NT2/D1 (cell line): ENCODE data around the gene FARP1.

Experiments
- DNase-seq: peaks from one replicate; pipeline ENCODE4 v3.0.0-alpha.2; 2011; ENCODE audit warnings: low read depth, low spot score
- H3K27me3 ChIP-seq: 2 replicates; pipeline ENCODE4 v1.6.0; 2011; ENCODE audit warnings: mild to moderate bottlenecking; ENCODE audit not compliant: insufficient read length, insufficient read depth
- H3K36me3 ChIP-seq: 2 replicates; pipeline ENCODE4 v1.6.1; 2011; ENCODE audit warnings: mild to moderate bottlenecking, low read length, mixed read lengths; ENCODE audit not compliant: insufficient read depth, insufficient read length
- H3K4me1 ChIP-seq: 2 replicates; pipeline ENCODE4 v1.5.1; 2011; ENCODE audit not compliant: insufficient read depth, insufficient read length
- H3K4me3 ChIP-seq: 2 replicates; pipeline ENCODE4 v1.5.1; 2011; ENCODE audit warnings: low read depth; ENCODE audit not compliant: insufficient read length
- H3K9ac ChIP-seq: 2 replicates; pipeline ENCODE4 v1.6.0; 2011; ENCODE audit warnings: low read depth; ENCODE audit not compliant: insufficient read length
- H3K9me3 ChIP-seq: 2 replicates; pipeline ENCODE4 v1.5.1; 2011; ENCODE audit warnings: mild to moderate bottlenecking, low read length; ENCODE audit not compliant: insufficient read depth
- SUZ12 ChIP-seq: IDR thresholded peaks from 2 replicates; pipeline ENCODE4 v1.6.1; 2011; ENCODE audit not compliant: insufficient read length, insufficient read depth; ENCODE audit errors: extremely low read depth
- YY1 ChIP-seq: IDR thresholded peaks from 2 replicates; pipeline ENCODE4 v1.6.1; 2011; ENCODE audit not compliant: insufficient read length, insufficient read depth
- ZNF274 ChIP-seq: IDR thresholded peaks from 2 replicates; pipeline ENCODE4 v1.6.1; 2011; ENCODE audit warnings: mild to moderate bottlenecking, low read depth, low read length

FARP1 gene

DNA sequence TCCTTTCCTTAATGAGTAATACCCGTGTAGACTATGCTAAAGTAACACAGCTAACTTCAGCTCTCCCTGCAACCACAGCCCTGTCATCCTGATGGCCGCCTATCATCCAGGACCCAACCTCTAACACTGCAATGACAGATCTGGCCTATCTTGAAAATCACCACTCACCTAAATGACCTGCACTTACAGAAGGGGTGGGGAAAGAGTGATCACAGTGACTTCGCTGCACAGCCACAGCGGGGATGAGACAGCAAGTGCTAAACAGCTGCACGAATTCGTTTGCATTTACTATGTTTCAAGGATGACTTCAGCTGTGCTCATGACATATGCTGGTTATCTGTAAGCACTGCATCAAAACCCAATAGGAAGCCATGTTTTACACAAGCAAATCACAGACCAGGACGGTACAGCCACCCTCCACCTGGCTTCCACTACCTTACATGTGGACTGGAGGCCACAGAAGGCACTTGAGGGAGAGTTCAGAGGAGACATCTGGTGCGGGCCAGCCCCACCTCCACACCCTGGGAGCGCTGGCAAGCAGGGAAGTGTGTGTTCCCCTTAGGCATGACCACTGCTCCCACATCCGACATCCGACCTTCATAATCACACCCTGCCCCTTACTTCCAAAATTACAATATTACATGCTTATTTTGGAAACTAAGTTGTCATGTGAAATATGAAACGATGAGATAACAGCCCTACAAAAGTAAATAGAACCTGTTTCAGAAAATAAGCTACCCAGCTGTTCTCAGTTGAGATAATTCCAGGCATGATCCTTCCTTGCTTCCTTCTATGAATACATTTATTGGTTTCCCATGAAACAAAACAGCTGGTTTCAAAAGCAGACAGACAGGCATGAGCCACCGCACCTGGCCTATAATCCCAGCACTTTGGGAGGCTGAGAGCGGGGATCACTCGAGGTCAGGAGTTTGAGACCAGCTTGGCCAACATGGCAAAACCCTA, 338.3 kb downstream of the FARP1 start:
- Histone ChIP-seq H3K27me3 (no peaks in the 10 kb centered on the region), H3K9ac (no peak overlapping the region), H3K9me3 (no peaks in the 10 kb centered on the region), H3K4me1 (peaks cover 26% of the 10 kb centered on the region), H3K36me3 (peaks cover 5% of the 10 kb centered on the region), H3K4me3 (no peak overlapping the region)
- DNase-seq: no peak
- no peak for TF ChIP-seq YY1
- TF ChIP-seq SUZ12: no peak
- no peak for TF ChIP-seq ZNF274

DNA sequence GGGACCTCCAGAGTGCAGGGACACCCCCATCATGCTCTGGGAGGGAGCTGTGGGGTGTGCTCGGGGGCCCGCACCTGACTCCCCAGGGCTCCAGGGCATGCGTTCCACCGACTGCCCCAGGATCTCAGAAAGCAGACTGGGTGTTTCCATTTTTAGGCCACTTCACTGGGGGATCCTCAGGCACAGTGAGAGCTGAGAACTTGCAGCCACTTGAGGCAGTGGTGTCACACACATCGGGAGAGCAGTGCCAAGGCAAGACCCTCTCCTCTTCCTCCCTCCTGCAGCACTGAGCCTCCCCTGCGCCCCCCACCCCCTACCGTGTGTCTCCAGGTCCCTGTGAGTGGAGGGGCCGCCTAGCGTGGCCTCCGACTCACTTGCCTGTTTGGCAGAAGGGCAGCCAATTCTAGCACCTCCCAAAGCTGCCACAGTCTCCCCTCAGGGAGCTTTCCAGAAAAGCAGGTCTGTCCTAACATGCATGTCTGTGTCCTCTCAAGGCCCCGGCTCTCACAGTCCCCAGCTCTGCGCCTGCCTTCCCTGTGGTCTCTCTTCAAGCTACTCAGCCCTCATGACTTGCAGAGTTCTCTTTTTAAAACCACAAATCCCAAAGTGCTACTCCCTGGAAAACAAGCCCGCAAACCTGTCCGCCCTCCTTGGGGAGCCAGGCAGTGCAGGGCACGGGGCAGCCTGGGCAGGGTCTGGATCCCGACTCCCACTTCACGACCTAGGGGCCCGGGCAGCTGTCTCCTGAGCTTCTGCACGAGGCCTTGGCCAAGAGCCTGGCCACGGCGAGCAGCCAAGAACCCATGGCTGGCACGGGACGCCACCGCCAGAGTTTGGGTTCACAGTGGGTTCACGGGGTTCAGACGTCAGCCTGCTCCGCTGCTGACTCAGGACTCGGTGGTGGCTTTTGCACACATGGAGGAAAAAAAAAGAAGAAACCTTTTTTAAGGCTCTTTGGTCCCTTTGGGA, 339.9 kb downstream of the FARP1 start:
- no peak overlapping the region for H3K4me3 ChIP-seq
- TF ChIP-seq YY1: no peak
- TF ChIP-seq ZNF274: no peak
- no peak for TF ChIP-seq SUZ12
- DNase-seq: no peak
- H3K9ac ChIP-seq: no peak overlapping the region
- no peaks in the 10 kb centered on the region for H3K27me3 ChIP-seq
- peaks cover 24% of the 10 kb centered on the region for H3K4me1 ChIP-seq
- H3K36me3 ChIP-seq: peaks cover 5% of the 10 kb centered on the region
- H3K9me3 ChIP-seq: no peaks in the 10 kb centered on the region

DNA sequence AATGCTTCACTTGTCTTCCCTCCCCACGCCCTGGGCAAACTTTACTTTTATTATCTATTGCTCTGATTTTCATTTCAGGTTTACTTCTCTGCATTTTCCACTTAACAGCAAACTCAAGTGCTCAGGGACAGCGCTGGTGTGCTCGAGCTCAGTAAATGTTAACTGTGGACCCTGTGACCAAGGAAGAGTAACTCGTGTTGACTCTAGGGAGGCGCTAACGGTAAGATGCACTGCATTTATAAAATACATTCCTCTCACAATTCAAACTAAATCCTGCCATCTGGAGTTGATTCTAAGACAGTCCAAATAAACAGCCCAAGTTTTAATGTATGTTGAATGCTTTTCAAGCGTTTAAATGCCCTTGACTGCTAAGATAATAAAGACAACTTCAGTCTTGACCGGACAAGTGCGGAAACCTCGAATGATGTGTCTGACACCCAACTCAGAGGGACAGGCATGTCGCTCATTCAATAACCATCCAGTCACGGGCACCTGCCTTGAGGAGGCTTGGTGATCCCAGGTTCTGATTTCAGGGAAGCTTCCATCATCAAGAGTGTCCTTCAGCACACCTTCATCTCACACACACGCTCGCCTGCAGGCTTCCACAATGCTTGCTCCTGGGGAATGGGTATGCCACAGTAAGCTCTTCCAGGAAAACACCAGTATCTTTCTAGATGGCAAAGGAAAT, 340.9 kb downstream of the FARP1 start:
- no peak for TF ChIP-seq YY1
- no peak for TF ChIP-seq SUZ12
- no peak for TF ChIP-seq ZNF274
- Histone ChIP-seq H3K36me3 (peaks cover 5% of the 10 kb centered on the region), H3K9ac (no peak overlapping the region), H3K4me1 (peaks cover 20% of the 10 kb centered on the region), H3K4me3 (no peak overlapping the region), H3K9me3 (no peaks in the 10 kb centered on the region), H3K27me3 (no peaks in the 10 kb centered on the region)
- no peak for DNase-seq

DNA sequence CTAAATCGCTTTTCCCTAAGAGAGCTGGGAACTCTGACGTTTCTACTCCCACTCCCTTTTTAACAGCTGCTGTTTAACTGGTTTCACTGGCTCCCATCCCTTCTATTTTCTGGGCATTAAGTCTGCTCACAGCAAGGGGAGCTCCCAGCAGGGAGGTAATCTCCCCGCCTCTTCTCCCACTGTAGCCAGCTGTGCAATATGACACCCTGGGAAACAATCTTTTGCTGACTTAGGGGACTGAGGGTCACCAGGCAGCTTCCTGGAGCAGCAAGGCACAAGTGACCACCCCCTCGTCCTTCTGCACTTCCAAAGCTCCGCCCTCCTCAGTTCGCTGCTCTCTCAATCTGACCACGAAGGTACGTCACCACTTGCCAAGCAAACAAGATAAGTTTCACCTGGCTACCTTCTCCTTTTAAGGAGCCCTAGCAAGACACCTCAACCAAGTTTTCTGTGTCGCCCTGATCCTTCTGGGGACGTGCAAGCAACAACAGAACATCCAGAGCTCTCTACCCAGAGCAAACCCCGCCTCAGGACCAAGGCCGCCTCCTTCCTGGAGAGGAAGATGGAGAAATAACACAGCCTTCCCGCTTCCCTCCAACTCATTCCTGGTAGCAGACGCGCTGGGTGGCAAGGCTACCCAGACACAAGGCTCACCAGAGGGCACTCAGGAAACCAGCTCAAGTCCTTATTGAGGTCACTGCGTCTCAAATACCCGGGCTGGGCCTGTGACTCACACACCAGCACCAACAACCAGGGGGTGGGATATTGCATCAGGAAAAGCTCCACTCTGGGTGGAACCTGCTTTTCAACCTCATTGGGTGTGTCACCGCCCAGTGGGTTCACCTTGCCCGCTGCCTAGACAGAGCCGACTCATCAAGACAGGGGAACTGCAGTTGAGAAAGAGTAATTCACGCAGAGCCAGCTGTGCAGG, 341.7 kb downstream of the FARP1 start:
- Histone ChIP-seq H3K4me3 (no peak overlapping the region), H3K27me3 (no peaks in the 10 kb centered on the region), H3K9ac (peak overlapping the region; percentile 10), H3K36me3 (peaks cover 5% of the 10 kb centered on the region), H3K9me3 (no peaks in the 10 kb centered on the region), H3K4me1 (peaks cover 20% of the 10 kb centered on the region)
- no peak for TF ChIP-seq SUZ12
- TF ChIP-seq ZNF274: no peak
- no peak for TF ChIP-seq YY1
- DNase-seq: no peak

DNA sequence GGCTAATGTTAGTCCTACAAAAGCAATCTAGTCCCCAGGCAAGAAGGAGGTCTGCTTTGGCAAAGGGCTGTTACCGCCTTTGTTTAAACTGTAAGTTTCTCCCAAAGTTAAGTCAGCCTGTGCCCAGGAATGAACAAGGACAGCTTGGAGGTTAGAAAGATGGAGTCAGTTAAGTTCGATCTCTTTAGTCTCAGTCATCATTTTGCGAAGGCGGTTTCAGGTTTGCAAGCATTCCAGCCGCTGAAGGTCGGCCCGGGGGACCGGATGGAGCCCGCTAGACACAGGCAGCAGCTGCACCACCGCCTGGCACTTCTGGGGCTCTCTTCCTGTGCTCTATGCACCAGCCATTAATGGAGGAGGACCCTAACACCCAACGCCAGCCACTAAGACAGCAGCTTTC, 342.7 kb downstream of the FARP1 start:
- peaks cover 20% of the 10 kb centered on the region for H3K4me1 ChIP-seq

DNA sequence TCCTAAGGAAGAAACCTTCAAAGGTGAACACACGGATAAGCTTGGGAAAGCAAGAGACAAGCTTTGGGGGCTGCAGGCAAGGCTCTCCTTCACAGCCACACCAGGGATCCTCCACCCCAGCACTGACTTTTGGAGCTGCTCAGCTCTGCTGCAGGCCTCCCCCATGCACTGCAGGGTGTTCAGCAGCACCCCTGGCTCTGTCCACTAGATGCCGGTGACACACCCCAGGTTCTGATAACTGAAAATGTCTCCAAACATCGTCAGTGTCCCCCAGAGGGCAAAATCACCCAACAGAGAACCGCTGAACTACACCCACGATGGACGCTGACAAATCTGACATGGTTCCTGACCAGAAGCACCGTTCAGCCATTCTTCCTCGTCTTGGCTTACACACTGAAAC, 343.5 kb downstream of the FARP1 start:
- Histone ChIP-seq H3K27me3 (no peaks in the 10 kb centered on the region), H3K36me3 (peaks cover 12% of the 10 kb centered on the region), H3K4me3 (no peak overlapping the region), H3K9me3 (no peaks in the 10 kb centered on the region), H3K9ac (no peak overlapping the region), H3K4me1 (peaks cover 15% of the 10 kb centered on the region)
- no peak for DNase-seq
- no peak for TF ChIP-seq ZNF274

More for the DNA sequence above, 342.7 kb downstream of the FARP1 start:
- H3K27me3 ChIP-seq: no peaks in the 10 kb centered on the region
- peaks cover 6% of the 10 kb centered on the region for H3K36me3 ChIP-seq
- H3K4me3 ChIP-seq: no peak overlapping the region
- no peak for TF ChIP-seq ZNF274
- TF ChIP-seq SUZ12: no peak
- no peak for TF ChIP-seq YY1
- no peaks in the 10 kb centered on the region for H3K9me3 ChIP-seq
- no peak for DNase-seq
- no peak overlapping the region for H3K9ac ChIP-seq
